Heart left ventricle (tissue), 16 donors: Measurements from ENCODE around the gene AURKAIP1. TPM values are rescaled to one million over a fixed set of nuclear protein-coding genes. Genes with fewer than 3 reads are reported as not detected.

Experiments
- ATAC-seq, 4 donors: fragments of 200-7000 bp; cut with Tn5 transposase; one replicate each; pipeline ENCODE4 v1.9.1; 2020 to 2022; ENCODE audit warnings: moderate library complexity in 4 of 4, mild to moderate bottlenecking in 3 of 4, moderate number of reproducible peaks in 1 of 4
- DNase-seq, 5 donors: peaks; one replicate each; pipeline ENCODE4 v3.0.0-alpha.2; 2020
- H3K27ac ChIP-seq, 12 donors: fragments of 200-600 bp; sonication (generic) in 4 of 12; one replicate each; pipeline versions ENCODE4 v1.5.0 to v1.8.0; 2016 to 2022; ENCODE audit warnings: mild to moderate bottlenecking in 2 of 12
- H3K27me3 ChIP-seq, 9 donors: fragments of 200-600 bp; sonication (generic) in 2 of 9; one replicate each; pipeline versions ENCODE4 v1.5.1 to v1.8.0; 2016 to 2022; ENCODE audit warnings: mild to moderate bottlenecking in 3 of 9
- H3K36me3 ChIP-seq, 9 donors: fragments of 200-600 bp; sonication (generic) in 2 of 9; one replicate each; pipeline versions ENCODE4 v1.5.0 to v1.8.0; 2018 to 2022; ENCODE audit warnings: mild to moderate bottlenecking in 2 of 9
- H3K4me1 ChIP-seq, 12 donors: fragments of 200-600 bp; sonication (generic) in 4 of 12; one replicate each; pipeline versions ENCODE4 v1.5.0 to v1.8.0; 2016 to 2022; ENCODE audit warnings: mild to moderate bottlenecking in 3 of 12
- H3K4me3 ChIP-seq, 12 donors: fragments of 200-600 bp; sonication (generic) in 4 of 12; one replicate each; pipeline versions ENCODE4 v1.5.0 to v1.8.0; 2017 to 2022; ENCODE audit warnings: mild to moderate bottlenecking in 9 of 12, moderate library complexity in 4 of 12
- H3K9me3 ChIP-seq, 12 donors: fragments of 200-600 bp; sonication (generic) in 4 of 12; one replicate each; pipeline versions ENCODE4 v1.5.0 to v1.8.0; 2016 to 2022; ENCODE audit warnings: mild to moderate bottlenecking in 1 of 12
- POLR2A ChIP-seq, 2 donors: fragments of 450-650 bp; IDR thresholded peaks; one replicate each; pipeline ENCODE4 v1.6.1; 2017; ENCODE audit warnings: antibody characterized with exemption in 2 of 2, mild to moderate bottlenecking in 2 of 2, moderate library complexity in 2 of 2
- WGBS, 4 donors: extraction: QIAGEN DNeasy Blood & Tissue Kit in 2 of 4; methylation state at CpG; one replicate each; pipeline versions ENCODE4 v1.1.5 to v1.1.7; 2013 to 2018; 5-methylcytosine and 5-hydroxymethylcytosine counted together
- intact Hi-C, 10 donors: fragments of 100-400 bp; cut with DNase I; formaldehyde crosslinking; loops; one replicate each; pipeline versions ENCODE4 v1.11.1 to v1.14.2; 2022
- polyA plus RNA-seq, 2 donors: library from polyadenylated mRNA; stranded (reverse); fragments of 200-250 nt; gene quantifications; one replicate each; pipeline ENCODE4 v1.2.3, GENCODE V29; 2013
- total RNA-seq, 9 donors: library from RNA; depleted of rRNA in 2 of 9; stranded (reverse); fragments of >200 nt in 2 of 9; fragmentation: NEBNext Ultra II Directional in 3 of 9; extraction: Animal tissue kit (Norgen Biotek cat#: 25700) in 3 of 9; gene quantifications; one replicate each; pipeline versions ENCODE4 v1.1.0 to v1.2.4, GENCODE V29; 2016 to 2023
- TF ChIP-seq, protein P1 (sequence below), 12 donors: fragments of 200-600 bp; sonication (generic) in 4 of 12; IDR thresholded peaks; one replicate each; pipeline versions ENCODE4 v1.5.0 to v1.8.0; 2018 to 2022; ENCODE audit warnings: antibody characterized with exemption in 12 of 12, mild to moderate bottlenecking in 5 of 12
- donor health status: ischemic (EF 13 %, LVEDD 7.1; RV severe dilation, severe dysfunction).
- donor health status: healthy with polysubstance abuse.
- donor health status: DM: no; HTN: yes; CAD: no.
- donor health status: DM: no; HTN: no; CAD: no.
- donor health status: ischemic (EF 25% LVEDD 6.9; RV normal size, moderate dysfunction).
- donor health status: ischemic (EF 25% LVEDD 5.7; RV mildly dilated, moderate dysfunction).
- donor health status: healthy.
- donor health status: DM: yes; HTN: yes; CAD: no.
- donor health status: ischemic (EF 35%, LVEDD 5.7; RV mildly dilated, moderate dysfunction).
- donor health status: nonischemic (EF 11% LVEDD 7.7; RV severe dilation, severe dysfunction).
- donor health status: DM: yes; HTN: yes; CAD: no.
- donor health status: PGD.
- donor health status: ischemic (EF 29% LVEDD 5.4; RV normal size, mild dysfunction).
- donor health status: nonischemic (EF 23%, LVEDD 6.1; RV moderate dilation, normal function).

Gene AURKAIP1
- total and polyA plus RNA-seq, 11 donors = 157 to 465 (median 192) TPM

DNA sequence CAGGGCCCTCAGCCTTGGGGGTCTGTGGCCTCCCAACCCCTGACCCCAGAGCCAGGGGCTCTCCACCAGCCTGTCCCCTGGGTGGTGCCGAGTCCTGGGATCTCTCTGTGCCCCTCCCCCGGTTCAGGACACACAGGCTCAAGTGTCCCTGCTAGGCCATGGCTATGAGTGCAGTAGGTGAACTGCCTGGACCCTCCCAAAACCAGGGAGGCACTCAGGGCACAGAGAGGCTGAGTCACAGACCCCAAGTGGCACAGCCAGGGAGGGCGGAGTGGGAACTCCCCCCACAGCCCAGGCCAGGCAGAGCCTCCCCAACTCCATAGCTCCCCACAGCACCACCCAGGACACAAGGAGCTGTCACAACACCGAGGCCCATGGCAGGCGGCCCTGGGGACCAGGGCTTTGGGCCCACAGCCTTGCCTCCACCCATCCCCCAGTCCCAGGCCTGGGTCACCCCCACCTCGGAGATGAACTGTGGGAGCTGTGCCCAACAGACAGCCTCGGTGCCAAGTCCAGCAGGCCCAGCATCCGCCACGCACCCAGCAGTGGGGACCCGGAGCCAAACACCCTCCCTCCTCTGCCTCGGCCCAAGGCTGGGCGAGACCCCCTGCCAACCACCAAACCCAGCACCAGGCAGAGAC lies 29.0 kb downstream of the AURKAIP1 start:
- 53 to 65% (median 61%) methylated on average over 3 to 12 of the region's 12 CpGs for WGBS, 4 donors
- H3K27ac ChIP-seq = peak overlapping the region in 6 of 12 donors; percentile 4 to 86 (median 33)
- no peak for TF ChIP-seq POLR2A (IDR thresholded peaks at IDR 0.05)
- TF ChIP-seq, protein P1, sequence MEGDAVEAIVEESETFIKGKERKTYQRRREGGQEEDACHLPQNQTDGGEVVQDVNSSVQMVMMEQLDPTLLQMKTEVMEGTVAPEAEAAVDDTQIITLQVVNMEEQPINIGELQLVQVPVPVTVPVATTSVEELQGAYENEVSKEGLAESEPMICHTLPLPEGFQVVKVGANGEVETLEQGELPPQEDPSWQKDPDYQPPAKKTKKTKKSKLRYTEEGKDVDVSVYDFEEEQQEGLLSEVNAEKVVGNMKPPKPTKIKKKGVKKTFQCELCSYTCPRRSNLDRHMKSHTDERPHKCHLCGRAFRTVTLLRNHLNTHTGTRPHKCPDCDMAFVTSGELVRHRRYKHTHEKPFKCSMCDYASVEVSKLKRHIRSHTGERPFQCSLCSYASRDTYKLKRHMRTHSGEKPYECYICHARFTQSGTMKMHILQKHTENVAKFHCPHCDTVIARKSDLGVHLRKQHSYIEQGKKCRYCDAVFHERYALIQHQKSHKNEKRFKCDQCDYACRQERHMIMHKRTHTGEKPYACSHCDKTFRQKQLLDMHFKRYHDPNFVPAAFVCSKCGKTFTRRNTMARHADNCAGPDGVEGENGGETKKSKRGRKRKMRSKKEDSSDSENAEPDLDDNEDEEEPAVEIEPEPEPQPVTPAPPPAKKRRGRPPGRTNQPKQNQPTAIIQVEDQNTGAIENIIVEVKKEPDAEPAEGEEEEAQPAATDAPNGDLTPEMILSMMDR (IDR thresholded peaks at IDR 0.05) = no peak
- H3K4me1 ChIP-seq = peaks cover 3 to 59% (median 35%) of the 10 kb centered on the region in 12 donors
- H3K36me3 ChIP-seq = peaks cover 0 to 12% (median 8%) of the 10 kb centered on the region in 9 donors
- intact Hi-C loops = no loop called here
- H3K4me3 ChIP-seq = peak overlapping the region in 3 of 12 donors; percentile 3 to 10 (median 7)
- DNase-seq = no peak
- no peaks in the 10 kb centered on the region for H3K9me3 ChIP-seq
- peak in 2 of 4 donors; percentile 6 to 27 for ATAC-seq
- no peaks in the 10 kb centered on the region for H3K27me3 ChIP-seq

DNA sequence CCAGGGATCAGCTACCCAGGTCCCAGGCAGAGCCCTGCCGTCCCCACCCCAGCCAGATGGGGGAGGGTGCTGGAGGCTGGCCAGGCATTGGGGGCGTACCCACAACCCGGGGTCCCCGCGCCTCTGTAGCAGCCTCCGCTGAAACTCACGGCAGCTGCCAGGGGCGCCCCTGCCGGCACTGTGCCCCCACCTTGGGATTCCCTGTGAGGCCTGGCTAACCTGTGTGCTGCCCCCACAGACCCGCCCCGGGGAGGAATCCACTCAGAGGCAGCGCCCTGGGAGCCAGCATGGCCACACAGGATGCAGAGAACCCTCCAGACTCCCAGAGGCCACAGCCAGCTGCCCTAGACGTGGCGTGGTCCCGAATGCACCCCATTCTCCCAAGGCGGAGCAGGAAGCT lies 29.6 kb downstream of the AURKAIP1 start:
- no peak for ATAC-seq
- Histone ChIP-seq H3K27me3 (no peaks in the 10 kb centered on the region), H3K4me1 (peaks cover 3 to 59% (median 35%) of the 10 kb centered on the region in 12 donors), H3K4me3 (no peak overlapping the region), H3K9me3 (no peaks in the 10 kb centered on the region), H3K36me3 (peaks cover 0 to 14% (median 9%) of the 10 kb centered on the region in 9 donors), H3K27ac (peak overlapping the region in 4 of 12 donors; percentile 4 to 86 (median 32))
- WGBS, 4 donors = 70 to 87% (median 81%) methylated on average over 7 to 16 of the region's 16 CpGs
- TF ChIP-seq, protein P1 (IDR thresholded peaks at IDR 0.05) = no peak
- TF ChIP-seq POLR2A (IDR thresholded peaks at IDR 0.05) = no peak
- DNase-seq = no peak
- intact Hi-C loops = no loop called here

DNA sequence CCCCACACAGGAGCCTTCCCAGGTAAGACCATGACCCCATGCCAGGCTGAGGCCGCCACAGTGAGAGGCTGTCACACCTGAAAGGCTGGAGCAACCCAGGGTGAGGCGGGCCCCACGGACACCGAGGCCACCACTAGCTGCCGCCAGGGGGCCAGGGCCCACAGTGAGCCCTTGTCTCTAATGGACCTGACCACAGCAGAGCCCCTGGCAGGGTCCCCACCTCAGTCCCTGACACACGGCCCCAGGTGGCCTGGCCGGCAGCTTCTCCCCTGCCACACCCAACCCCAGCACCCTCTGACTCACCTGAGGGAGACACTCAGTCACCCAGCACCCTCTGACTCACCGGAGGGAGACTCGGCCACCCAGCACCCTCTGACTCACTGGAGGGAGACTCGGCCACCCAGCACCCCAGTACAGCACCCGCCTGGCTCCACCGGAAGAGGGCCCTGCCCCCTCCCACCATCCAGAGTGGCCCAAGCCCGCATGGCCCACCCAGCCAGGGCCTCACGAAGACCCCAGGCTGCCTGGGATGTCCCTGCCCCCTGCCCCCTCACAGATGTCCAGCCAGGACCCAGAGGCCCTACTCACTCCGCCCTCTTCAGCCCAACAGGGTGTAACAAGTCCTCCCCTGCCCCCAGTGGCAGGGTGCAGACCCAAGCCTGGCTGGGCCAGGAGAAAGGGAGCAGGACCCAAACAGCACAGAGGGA lies 30.2 kb downstream of the AURKAIP1 start:
- TF ChIP-seq POLR2A (IDR thresholded peaks at IDR 0.05) = no peak
- TF ChIP-seq, protein P1 (IDR thresholded peaks at IDR 0.05) = peak in 4 of 12 donors; percentile 7 to 40 (median 28)
- H3K27ac ChIP-seq = no peak overlapping the region
- no peak overlapping the region for H3K4me3 ChIP-seq
- H3K36me3 ChIP-seq = peaks cover 0 to 19% (median 14%) of the 10 kb centered on the region in 9 donors
- intact Hi-C loops = no loop called here
- ATAC-seq (no peak), DNase-seq (no peak)
- no peaks in the 10 kb centered on the region for H3K27me3 ChIP-seq
- WGBS, 4 donors = 77 to 90% (median 81%) methylated on average over 5 to 15 of the region's 15 CpGs
- H3K4me1 ChIP-seq = peaks cover 3 to 59% (median 35%) of the 10 kb centered on the region in 12 donors
- H3K9me3 ChIP-seq = no peaks in the 10 kb centered on the region

DNA sequence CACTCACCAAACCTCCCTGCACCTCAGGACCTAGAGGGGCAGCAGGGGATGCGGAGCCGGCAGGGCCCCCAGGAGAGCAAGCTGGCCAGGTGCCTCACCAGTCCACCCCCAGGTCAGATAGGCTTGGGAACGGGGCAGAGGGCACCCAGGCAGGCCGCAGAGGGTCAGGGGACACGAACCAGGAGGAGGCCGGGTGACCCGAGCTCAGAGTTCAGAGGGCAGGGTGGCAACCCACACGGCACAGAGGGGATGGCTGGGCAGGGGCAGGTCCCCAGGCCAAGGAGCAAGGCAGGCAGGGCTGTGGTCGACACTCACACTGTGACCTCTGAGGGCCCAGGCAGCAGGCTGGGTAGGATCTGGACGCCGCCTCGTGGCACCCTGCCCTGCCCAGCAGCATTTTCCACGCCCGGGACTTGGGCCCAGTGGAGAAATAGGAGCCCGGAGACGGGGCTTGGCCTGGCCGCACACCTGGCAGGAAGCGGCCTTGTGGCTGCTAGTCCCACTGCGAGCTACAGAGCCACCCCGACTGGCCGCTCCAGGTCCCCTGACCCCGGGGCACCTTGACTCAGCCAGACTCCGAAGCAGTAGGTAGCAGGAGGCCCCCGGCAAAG lies 31.1 kb downstream of the AURKAIP1 start:
- intact Hi-C loops = no loop called here
- H3K4me3 ChIP-seq = no peak overlapping the region
- peaks cover 3 to 59% (median 35%) of the 10 kb centered on the region in 12 donors for H3K4me1 ChIP-seq
- DNase-seq = no peak
- H3K9me3 ChIP-seq = no peaks in the 10 kb centered on the region
- no peak for TF ChIP-seq POLR2A (IDR thresholded peaks at IDR 0.05)
- TF ChIP-seq, protein P1 (IDR thresholded peaks at IDR 0.05) = no peak
- ATAC-seq = no peak
- no peaks in the 10 kb centered on the region for H3K27me3 ChIP-seq
- 73 to 91% (median 84%) methylated on average over 15 to 24 of the region's 24 CpGs for WGBS, 4 donors
- peaks cover 0 to 27% (median 21%) of the 10 kb centered on the region in 9 donors for H3K36me3 ChIP-seq
- peak overlapping the region in 1 of 12 donors; percentile 2 for H3K27ac ChIP-seq
